ENCODE measurements around the gene ABTB1.

DNA sequence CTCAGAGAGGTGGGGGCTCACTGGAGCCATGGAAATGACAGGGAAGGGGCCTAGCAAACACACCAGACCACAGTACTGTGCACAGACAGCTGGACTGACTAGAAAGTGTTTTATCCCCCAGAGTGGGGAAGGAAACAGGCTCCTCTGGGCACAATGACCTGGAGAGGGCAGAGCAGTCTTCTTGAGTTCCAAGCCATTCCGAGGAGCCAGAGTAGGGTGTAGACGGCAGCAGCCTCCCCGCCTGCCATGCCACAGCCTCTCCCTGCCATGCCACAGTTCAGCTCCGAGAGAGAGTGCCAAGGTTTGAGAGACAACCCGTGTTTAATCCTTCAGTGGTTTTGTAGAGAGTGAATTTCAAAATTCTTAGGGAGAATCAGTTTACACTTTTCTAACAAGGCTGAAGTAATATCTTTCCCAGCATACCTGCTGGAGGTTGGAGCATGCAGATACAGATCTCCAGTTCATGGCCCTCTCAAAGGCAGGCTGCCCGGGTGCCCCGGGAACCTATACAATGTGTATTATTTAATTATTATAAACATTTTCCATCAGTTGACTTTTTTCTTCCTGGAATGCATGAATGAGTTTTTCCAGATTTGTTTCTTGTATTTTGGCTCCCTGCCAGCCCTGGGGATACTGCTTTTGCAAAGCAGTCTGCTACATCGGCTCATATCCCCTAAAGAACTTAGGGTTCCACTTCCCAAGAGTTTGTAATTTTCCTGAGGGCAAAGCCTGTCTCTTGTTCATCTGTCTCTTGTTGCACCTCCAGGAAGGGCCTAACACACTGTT lies 40.5 kb upstream of the ABTB1 start:
- TF ChIP-seq, protein P1, sequence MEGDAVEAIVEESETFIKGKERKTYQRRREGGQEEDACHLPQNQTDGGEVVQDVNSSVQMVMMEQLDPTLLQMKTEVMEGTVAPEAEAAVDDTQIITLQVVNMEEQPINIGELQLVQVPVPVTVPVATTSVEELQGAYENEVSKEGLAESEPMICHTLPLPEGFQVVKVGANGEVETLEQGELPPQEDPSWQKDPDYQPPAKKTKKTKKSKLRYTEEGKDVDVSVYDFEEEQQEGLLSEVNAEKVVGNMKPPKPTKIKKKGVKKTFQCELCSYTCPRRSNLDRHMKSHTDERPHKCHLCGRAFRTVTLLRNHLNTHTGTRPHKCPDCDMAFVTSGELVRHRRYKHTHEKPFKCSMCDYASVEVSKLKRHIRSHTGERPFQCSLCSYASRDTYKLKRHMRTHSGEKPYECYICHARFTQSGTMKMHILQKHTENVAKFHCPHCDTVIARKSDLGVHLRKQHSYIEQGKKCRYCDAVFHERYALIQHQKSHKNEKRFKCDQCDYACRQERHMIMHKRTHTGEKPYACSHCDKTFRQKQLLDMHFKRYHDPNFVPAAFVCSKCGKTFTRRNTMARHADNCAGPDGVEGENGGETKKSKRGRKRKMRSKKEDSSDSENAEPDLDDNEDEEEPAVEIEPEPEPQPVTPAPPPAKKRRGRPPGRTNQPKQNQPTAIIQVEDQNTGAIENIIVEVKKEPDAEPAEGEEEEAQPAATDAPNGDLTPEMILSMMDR (IDR thresholded peaks at IDR 0.05; ENCODE audit: poor library complexity, severe bottlenecking) = peak; percentile 15
- TF ChIP-seq EZH2 (IDR thresholded peaks at IDR 0.05; ENCODE audit: borderline replicate concordance, insufficient read depth, low read length, poor library complexity, severe bottlenecking) = no peak
